Stimulated activated CD8-positive, alpha-beta memory T cell treated with anti-CD3 and anti-CD28 coated beads, Interleukin-7, amount 100 ng/mL, for 24 hours (primary cell): ENCODE data around the gene COMTD1.
"Not testable (repeated sequence)": the region's sequence is repeated elsewhere in the genome, so short reads cannot be mapped to it uniquely, and the experiment has no call there.

Experiments
- DNase-seq: peaks from one replicate; pipeline ENCODE4 v3.0.0-alpha.2; 2020; ENCODE audit warnings: low read depth

Gene COMTD1

GRCh38 chr10:75221492-75221891, 14.3 kb downstream of the COMTD1 start:
- DNase-seq = not testable (repeated sequence)

GRCh38 chr10:75220274-75220673, 15.5 kb downstream of the COMTD1 start:
- DNase-seq = no peak

- DNase-seq = no peak
Measured at GRCh38 chr10:75212343-75212742, 23.4 kb downstream of the COMTD1 start.

- no peak for DNase-seq
Measured at GRCh38 chr10:75211007-75211691, 24.6 kb downstream of the COMTD1 start.

- peak; percentile 85 for DNase-seq
Measured at GRCh38 chr10:75210282-75211006, 25.3 kb downstream of the COMTD1 start, which contains the start of gene VDAC2. TSS of gene VDAC2 (plus strand) at chr10:75210796. CDS start at chr10:75211159, 363 bp downstream.

- peak; percentile 44 for DNase-seq
Measured at GRCh38 chr10:75209921-75210281, 25.9 kb downstream of the COMTD1 start.

- no peak for DNase-seq
Measured at GRCh38 chr10:75209086-75209920, 26.5 kb downstream of the COMTD1 start.

- DNase-seq = no peak
Measured at GRCh38 chr10:75208181-75208580, 27.6 kb downstream of the COMTD1 start.

- DNase-seq = no peak
Measured at GRCh38 chr10:75207857-75208144, 28.0 kb downstream of the COMTD1 start.

- DNase-seq = no peak
Measured at GRCh38 chr10:75207079-75207856, 28.5 kb downstream of the COMTD1 start.

GRCh38 chr10:75206638-75207037, 29.1 kb downstream of the COMTD1 start:
- DNase-seq = not testable (repeated sequence)

- DNase-seq = no peak
Measured at GRCh38 chr10:75205908-75206307, 29.8 kb downstream of the COMTD1 start.

GRCh38 chr10:75203724-75204123, 32.0 kb downstream of the COMTD1 start:
- DNase-seq = no peak

GRCh38 chr10:75203046-75203620, 32.6 kb downstream of the COMTD1 start:
- DNase-seq = not testable (repeated sequence)

- no peak for DNase-seq
Measured at GRCh38 chr10:75202321-75203045, 33.3 kb downstream of the COMTD1 start.

- no peak for DNase-seq
Measured at GRCh38 chr10:75201793-75202307, 33.9 kb downstream of the COMTD1 start.

GRCh38 chr10:75199949-75200348, 35.8 kb downstream of the COMTD1 start:
- not testable (repeated sequence) for DNase-seq

- no peak for DNase-seq
Measured at GRCh38 chr10:75197906-75198305, 37.9 kb downstream of the COMTD1 start.

GRCh38 chr10:75197066-75197465, 38.7 kb downstream of the COMTD1 start:
- DNase-seq = no peak

GRCh38 chr10:75195035-75195763, 40.6 kb downstream of the COMTD1 start:
- DNase-seq = no peak
